Esophagus squamous epithelium (tissue), 5 donors: ENCODE data around the gene PTP4A1. TPM values are rescaled to one million over a fixed set of nuclear protein-coding genes. Genes with fewer than 3 reads are reported as not detected.

Source experiments
- DNase-seq: peaks from one replicate; lab custom pipeline; 2025; lab: John Stamatoyannopoulos, UW
- H3K27ac ChIP-seq, 4 donors: fragments of 200-600 bp; sonication (generic); one replicate each; pipeline ENCODE4 v1.5.1; 2016 to 2019; ENCODE audit warnings: mild to moderate bottlenecking in 1 of 4
- H3K27me3 ChIP-seq, 4 donors: fragments of 200-600 bp; sonication (generic); 1 replicate in 3 of 4; 2 replicates in 1 of 4; pipeline versions ENCODE4 v1.5.1 to v1.6.0; 2017 to 2021; ENCODE audit warnings: antibody characterized with exemption in 1 of 4
- H3K36me3 ChIP-seq, 3 donors: fragments of 200-600 bp; sonication (generic); one replicate each; pipeline ENCODE4 v1.5.1; 2016 to 2019
- H3K4me1 ChIP-seq, 3 donors: fragments of 200-600 bp; sonication (generic); one replicate each; pipeline ENCODE4 v1.5.1; 2017 to 2019
- H3K4me3 ChIP-seq, 4 donors: fragments of 200-600 bp; sonication (generic); 1 replicate in 3 of 4; 2 replicates in 1 of 4; pipeline ENCODE4 v1.5.1; 2016 to 2019; ENCODE audit warnings: mild to moderate bottlenecking in 2 of 4, moderate library complexity in 1 of 4
- H3K9me3 ChIP-seq, 3 donors: fragments of 200-600 bp; sonication (generic); one replicate each; pipeline ENCODE4 v1.5.1; 2016 to 2019
- POLR2A ChIP-seq, 4 donors: fragments of 450-650 bp; IDR thresholded peaks; one replicate each; pipeline ENCODE4 v1.6.1; 2017; ENCODE audit warnings: antibody characterized with exemption in 4 of 4, mild to moderate bottlenecking in 4 of 4, moderate library complexity in 3 of 4
- WGBS, 2 donors: methylation state at CpG; one replicate each; pipeline ENCODE4 v1.1.5; 2018; 5-methylcytosine and 5-hydroxymethylcytosine counted together
- intact Hi-C: fragments of 100-400 bp; cut with DNase I; formaldehyde crosslinking; loops from one replicate; pipeline ENCODE4 v1.15.0; 2022
- small RNA-seq, 4 donors: library from RNA; depleted of rRNA; stranded (forward); fragments of <200 nt; gene quantifications; one replicate each; pipeline ENCODE3, GENCODE V24; 2016
- total RNA-seq, 4 donors: library from RNA; depleted of rRNA; stranded (reverse); fragments of >200 nt; gene quantifications; one replicate each; pipeline ENCODE4 v1.1.0, GENCODE V29; 2016
- TF ChIP-seq, protein P1 (sequence below), 6 experiments: fragments of 450-650 bp in 4 of 6; fragments of 200-600 bp in 2 of 6; sonication (generic) in 2 of 6; IDR thresholded peaks; one replicate each; pipeline ENCODE4 v1.5.1; 2016 to 2019; ENCODE audit warnings: antibody characterized with exemption in 6 of 6, mild to moderate bottlenecking in 4 of 6, moderate library complexity in 4 of 6
- donor health status: DM: yes; HTN: yes; CAD: no.

PTP4A1 gene
- total RNA-seq, 4 donors from 2014 or later: 30.9 to 73.7 (median 39.8) TPM

DNA sequence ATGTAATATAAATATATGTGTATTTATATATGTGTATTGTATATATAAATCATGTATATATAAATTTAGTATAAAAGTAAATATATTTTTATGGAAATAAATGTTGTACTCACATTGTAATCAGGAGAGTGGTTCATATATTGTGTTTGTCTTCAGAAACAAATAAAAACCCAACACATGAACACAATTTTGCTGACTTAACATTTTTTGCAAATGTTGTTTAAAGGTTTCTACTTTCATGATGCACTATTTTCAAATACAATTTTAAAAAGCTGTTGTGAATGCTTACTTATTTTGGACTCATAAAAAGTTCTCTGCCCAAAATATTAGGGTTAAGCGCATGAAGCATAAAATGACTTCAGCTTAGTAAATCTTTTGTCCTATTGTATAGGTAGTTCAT, 39.3 kb downstream of the PTP4A1 start:
- no peak overlapping the region for H3K27ac ChIP-seq
- WGBS, 2 donors: 96 to 100% methylated on average over 1 of the region's 1 CpG
- DNase-seq: no peak
- no peaks in the 10 kb centered on the region for H3K9me3 ChIP-seq
- H3K27me3 ChIP-seq: no peaks in the 10 kb centered on the region
- no peak overlapping the region for H3K4me3 ChIP-seq
- TF ChIP-seq POLR2A (IDR thresholded peaks at IDR 0.05): no peak
- TF ChIP-seq, protein P1, sequence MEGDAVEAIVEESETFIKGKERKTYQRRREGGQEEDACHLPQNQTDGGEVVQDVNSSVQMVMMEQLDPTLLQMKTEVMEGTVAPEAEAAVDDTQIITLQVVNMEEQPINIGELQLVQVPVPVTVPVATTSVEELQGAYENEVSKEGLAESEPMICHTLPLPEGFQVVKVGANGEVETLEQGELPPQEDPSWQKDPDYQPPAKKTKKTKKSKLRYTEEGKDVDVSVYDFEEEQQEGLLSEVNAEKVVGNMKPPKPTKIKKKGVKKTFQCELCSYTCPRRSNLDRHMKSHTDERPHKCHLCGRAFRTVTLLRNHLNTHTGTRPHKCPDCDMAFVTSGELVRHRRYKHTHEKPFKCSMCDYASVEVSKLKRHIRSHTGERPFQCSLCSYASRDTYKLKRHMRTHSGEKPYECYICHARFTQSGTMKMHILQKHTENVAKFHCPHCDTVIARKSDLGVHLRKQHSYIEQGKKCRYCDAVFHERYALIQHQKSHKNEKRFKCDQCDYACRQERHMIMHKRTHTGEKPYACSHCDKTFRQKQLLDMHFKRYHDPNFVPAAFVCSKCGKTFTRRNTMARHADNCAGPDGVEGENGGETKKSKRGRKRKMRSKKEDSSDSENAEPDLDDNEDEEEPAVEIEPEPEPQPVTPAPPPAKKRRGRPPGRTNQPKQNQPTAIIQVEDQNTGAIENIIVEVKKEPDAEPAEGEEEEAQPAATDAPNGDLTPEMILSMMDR (IDR thresholded peaks at IDR 0.05): no peak
- intact Hi-C loops: no loop called here
- H3K36me3 ChIP-seq: no peaks in the 10 kb centered on the region
- H3K4me1 ChIP-seq: no peaks in the 10 kb centered on the region

DNA sequence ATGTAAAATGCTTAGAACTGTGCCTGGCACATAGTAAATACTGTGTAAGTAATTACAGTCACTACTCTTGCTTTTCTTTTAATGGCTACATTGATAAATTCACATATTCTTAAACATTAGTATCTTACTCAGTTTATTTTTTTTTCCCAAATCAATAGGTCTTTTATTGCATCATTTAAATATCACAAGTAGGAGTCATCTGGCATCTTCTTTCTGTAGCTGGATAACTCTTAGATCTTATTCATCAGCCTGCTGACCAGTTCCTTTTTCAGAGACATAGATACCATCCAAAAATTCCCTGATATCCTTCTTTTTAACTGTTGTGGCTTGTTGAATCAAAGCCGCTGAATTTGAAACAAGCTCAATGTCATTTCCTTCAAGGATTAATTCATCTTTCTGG, 43.3 kb downstream of the PTP4A1 start:
- H3K9me3 ChIP-seq: no peaks in the 10 kb centered on the region
- WGBS, 2 donors: 79 to 93% methylated on average over 1 of the region's 1 CpG
- H3K4me3 ChIP-seq: no peak overlapping the region
- H3K27me3 ChIP-seq: peaks cover 0 to 18% (median 0%) of the 10 kb centered on the region in 4 donors
- TF ChIP-seq, protein P1 (IDR thresholded peaks at IDR 0.05): no peak
- TF ChIP-seq POLR2A (IDR thresholded peaks at IDR 0.05): no peak
- intact Hi-C loops: no loop called here
- H3K4me1 ChIP-seq: no peaks in the 10 kb centered on the region
- no peak overlapping the region for H3K27ac ChIP-seq
- H3K36me3 ChIP-seq: no peaks in the 10 kb centered on the region
- DNase-seq: no peak

Small RNA genes within 50 kb of the gene (small RNA-seq; reads per million reads assigned to genes)
- gene AL513043.1: 0 reads per million in 4 donors

Other genes starting within 250 kb of the PTP4A1 start
- 10 to 100 TPM; 17.6 to 53.2 (median 26.7) TPM for gene PHF3, start 63.3 kb downstream of the PTP4A1 start, total RNA-seq